Endodermal cell (in vitro differentiated cells): ENCODE data around the gene PLEKHM3. TPM values are rescaled to one million over a fixed set of nuclear protein-coding genes. Genes with fewer than 3 reads are reported as not detected.

Source experiments
- DNase-seq: peaks from one replicate; pipeline ENCODE4 v3.0.0-alpha.2; 2017
- H3K27ac ChIP-seq: 2 replicates; pipeline ENCODE4 v1.5.1; 2013; ENCODE audit warnings: mild to moderate bottlenecking, low read depth, low read length, moderate library complexity
- H3K27me3 ChIP-seq: 2 replicates; pipeline ENCODE4 v1.6.1; 2013; ENCODE audit warnings: mild to moderate bottlenecking, low read length, moderate library complexity; ENCODE audit not compliant: insufficient read depth, control insufficient read depth, poor library complexity, severe bottlenecking
- H3K36me3 ChIP-seq: 2 replicates; pipeline ENCODE4 v1.7.0; 2013; ENCODE audit warnings: mild to moderate bottlenecking, low read length, moderate library complexity; ENCODE audit not compliant: control insufficient read depth, insufficient read depth
- H3K4me1 ChIP-seq: one replicate; pipeline ENCODE4 v1.7.0; 2013; ENCODE audit warnings: low read length; ENCODE audit not compliant: control insufficient read depth, insufficient read depth
- H3K4me3 ChIP-seq: 2 replicates; pipeline ENCODE4 v1.5.1; 2013; ENCODE audit warnings: mild to moderate bottlenecking, low read length, moderate library complexity
- H3K9ac ChIP-seq: 2 replicates; pipeline ENCODE4 v1.6.1; 2013; ENCODE audit warnings: mild to moderate bottlenecking, low read length, moderate library complexity; ENCODE audit not compliant: poor library complexity, severe bottlenecking; ENCODE audit errors: extremely low read depth
- H3K9me3 ChIP-seq: 2 replicates; pipeline ENCODE4 v1.6.1; 2013; ENCODE audit warnings: mild to moderate bottlenecking, low read length, moderate library complexity; ENCODE audit not compliant: control insufficient read depth
- H3K27ac Mint-ChIP-seq: 2 replicates; pipeline ENCODE4 v1.8.0; 2020; ENCODE audit warnings: mixed read lengths
- H3K27me3 Mint-ChIP-seq: 2 replicates; pipeline ENCODE4 v1.8.0; 2021; ENCODE audit warnings: mild to moderate bottlenecking, mixed read lengths; ENCODE audit not compliant: insufficient read depth
- H3K36me3 Mint-ChIP-seq: 2 replicates; pipeline ENCODE4 v1.8.0; 2020; ENCODE audit warnings: low read depth, mixed read lengths
- H3K4me1 Mint-ChIP-seq: 2 replicates; pipeline ENCODE4 v1.8.0; 2020; ENCODE audit warnings: mixed read lengths
- H3K4me3 Mint-ChIP-seq: 2 replicates; pipeline ENCODE4 v1.8.0; 2020; ENCODE audit warnings: mild to moderate bottlenecking, moderate library complexity, mixed read lengths
- H3K9me3 Mint-ChIP-seq: 2 replicates; pipeline ENCODE4 v1.8.0; 2020; ENCODE audit warnings: mild to moderate bottlenecking, mixed read lengths
- CTCF ChIP-seq: fragments of 200-600 bp; sonication (generic); conservative IDR thresholded peaks from 2 replicates; pipeline ENCODE4 v1.5.0; 2021; ENCODE audit warnings: antibody characterized with exemption, mild to moderate bottlenecking
- WGBS, 2 experiments: methylation state at CpG; one replicate each; pipeline versions ENCODE4 v1.1.5 to v1.1.7; 2013; ENCODE audit warnings: missing lambda C conversion rate in 2 of 2, mixed read lengths in 1 of 2; ENCODE audit not compliant: insufficient coverage in 1 of 2, insufficient read length in 1 of 2; 5-methylcytosine and 5-hydroxymethylcytosine counted together
- total RNA-seq, 2 donors: library from RNA; stranded (reverse); fragmentation: NEBNext Ultra II Directional in 1 of 2; extraction: Animal tissue kit (Norgen Biotek cat#: 25700) in 1 of 2; gene quantifications; 2 replicates in 1 of 2; 3 replicates in 1 of 2; pipeline ENCODE4 v1.2.1, GENCODE V29; 2021

PLEKHM3 gene
- total RNA-seq, 2 donors from 2014 or later = 13.3 to 17.9 TPM

DNA sequence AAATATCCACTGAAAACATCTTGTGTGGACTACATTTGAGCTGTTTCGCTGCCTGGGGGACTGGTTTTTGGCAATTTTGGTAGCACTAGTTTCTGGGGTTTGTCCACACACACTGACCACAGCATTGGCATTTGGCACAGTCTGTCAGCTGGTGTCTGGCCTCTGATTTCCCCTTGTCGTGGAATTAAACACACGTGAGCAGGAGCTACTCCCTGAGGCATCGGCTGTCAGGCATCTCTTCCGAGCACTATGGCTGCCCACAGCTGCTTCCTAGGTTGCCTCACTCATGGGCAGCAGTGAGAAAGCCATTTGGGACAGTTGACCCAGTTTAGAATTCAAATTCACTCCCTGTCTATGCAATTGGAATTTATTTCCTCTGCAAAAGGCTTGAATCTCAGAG is 208.8 kb downstream of the PLEKHM3 start:
- H3K9me3 Mint-ChIP-seq = no peaks in the 10 kb centered on the region
- H3K9me3 ChIP-seq = no peaks in the 10 kb centered on the region
- no peak overlapping the region for H3K9ac ChIP-seq
- H3K4me1 Mint-ChIP-seq = peaks cover 54% of the 10 kb centered on the region
- 91 to 94% methylated on average over 5 of the region's 5 CpGs for WGBS, 2 experiments
- TF ChIP-seq CTCF = no peak
- no peaks in the 10 kb centered on the region for H3K27me3 ChIP-seq
- no peak overlapping the region for H3K27ac Mint-ChIP-seq
- H3K36me3 ChIP-seq = no peaks in the 10 kb centered on the region
- H3K4me3 Mint-ChIP-seq = no peak overlapping the region
- H3K36me3 Mint-ChIP-seq = no peaks in the 10 kb centered on the region
- no peak overlapping the region for H3K27ac ChIP-seq
- no peak for DNase-seq
- no peaks in the 10 kb centered on the region for H3K27me3 Mint-ChIP-seq
- no peak overlapping the region for H3K4me3 ChIP-seq
- H3K4me1 ChIP-seq = peaks cover 16% of the 10 kb centered on the region

DNA sequence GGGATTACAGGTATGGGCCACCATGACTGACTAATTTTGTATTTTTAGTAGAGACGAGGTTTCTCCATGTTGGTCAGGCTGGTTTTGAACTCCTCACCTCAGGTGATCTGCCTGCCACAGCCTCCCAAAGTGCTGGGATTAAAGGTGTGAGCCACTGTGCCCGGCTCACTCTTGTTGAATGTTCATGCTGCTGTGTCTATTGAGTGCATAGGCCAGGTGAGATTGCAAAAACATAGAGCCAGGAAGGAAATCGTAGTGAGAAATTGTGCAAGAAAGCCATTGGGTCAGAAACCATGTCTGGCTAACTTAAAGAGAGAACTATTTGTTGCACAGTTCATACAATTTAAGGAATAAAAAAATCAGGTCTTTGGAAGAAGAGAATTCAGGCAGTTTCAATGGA is 210.1 kb downstream of the PLEKHM3 start:
- DNase-seq = no peak
- Mint-ChIP-seq H3K4me1 (peaks cover 62% of the 10 kb centered on the region), H3K4me3 (no peak overlapping the region), H3K9me3 (no peaks in the 10 kb centered on the region), H3K36me3 (no peaks in the 10 kb centered on the region), H3K27ac (peak overlapping the region; percentile 7), H3K27me3 (no peaks in the 10 kb centered on the region)
- Histone ChIP-seq H3K4me3 (no peak overlapping the region), H3K36me3 (no peaks in the 10 kb centered on the region), H3K4me1 (peaks cover 24% of the 10 kb centered on the region), H3K9ac (no peak overlapping the region), H3K9me3 (no peaks in the 10 kb centered on the region), H3K27ac (no peak overlapping the region), H3K27me3 (no peaks in the 10 kb centered on the region)
- no peak for TF ChIP-seq CTCF
- 87 to 92% methylated on average over 3 of the region's 3 CpGs for WGBS, 2 experiments

DNA sequence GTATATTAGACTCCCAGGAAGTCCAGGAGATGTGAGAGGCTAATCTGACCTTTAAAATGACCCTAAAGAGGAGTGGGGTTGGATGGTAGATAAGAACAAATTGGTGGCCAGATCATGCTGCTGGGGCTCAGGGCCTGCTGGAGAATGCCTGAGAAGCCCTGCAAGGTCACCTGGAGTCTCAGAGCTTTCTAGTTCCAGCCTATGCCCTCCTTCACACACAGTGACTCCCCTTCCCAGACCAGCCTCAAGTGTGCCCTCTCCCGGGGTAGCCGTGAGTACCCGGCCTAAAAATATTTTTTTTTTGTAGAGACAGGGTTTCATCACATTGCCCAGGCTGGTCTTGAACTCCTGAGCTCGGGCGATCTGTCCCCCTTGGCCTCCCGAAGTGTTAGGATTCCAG is 211.4 kb downstream of the PLEKHM3 start:
- TF ChIP-seq CTCF = peak; percentile 10
- Histone ChIP-seq H3K4me3 (peak overlapping the region; percentile 30), H3K36me3 (no peaks in the 10 kb centered on the region), H3K27me3 (no peaks in the 10 kb centered on the region), H3K9ac (peak overlapping the region; percentile 44), H3K27ac (peak overlapping the region; percentile 8), H3K9me3 (no peaks in the 10 kb centered on the region), H3K4me1 (peaks cover 25% of the 10 kb centered on the region)
- Mint-ChIP-seq H3K27ac (peak overlapping the region; percentile 99), H3K4me3 (peak overlapping the region; percentile 31), H3K9me3 (no peaks in the 10 kb centered on the region), H3K27me3 (no peaks in the 10 kb centered on the region), H3K36me3 (no peaks in the 10 kb centered on the region), H3K4me1 (peaks cover 56% of the 10 kb centered on the region)
- DNase-seq = peak; percentile 78
- 78 to 88% methylated on average over 5 to 6 of the region's 6 CpGs for WGBS, 2 experiments
